Activated CD4-positive, alpha-beta T cell treated with anti-CD3 and anti-CD28 coated beads, Interleukin-2, Interleukin-4, amounts not matched to agents 100 ng/mL and 50 ng/mL, durations not matched to agents 16 hours and 8 hours (primary cell): Measurements from ENCODE around the gene CASQ2.
A peak's percentile ranks its signal among the peaks of the same experiment; 100 is the strongest.

Experiments used
- DNase-seq: peaks from one replicate; pipeline ENCODE4 v3.0.0-alpha.2; 2020; ENCODE audit warnings: low spot score

Gene CASQ2

GRCh38 chr1:115728341-115728740 is 40.2 kb downstream of the CASQ2 start:
- DNase-seq = no peak

DNA sequence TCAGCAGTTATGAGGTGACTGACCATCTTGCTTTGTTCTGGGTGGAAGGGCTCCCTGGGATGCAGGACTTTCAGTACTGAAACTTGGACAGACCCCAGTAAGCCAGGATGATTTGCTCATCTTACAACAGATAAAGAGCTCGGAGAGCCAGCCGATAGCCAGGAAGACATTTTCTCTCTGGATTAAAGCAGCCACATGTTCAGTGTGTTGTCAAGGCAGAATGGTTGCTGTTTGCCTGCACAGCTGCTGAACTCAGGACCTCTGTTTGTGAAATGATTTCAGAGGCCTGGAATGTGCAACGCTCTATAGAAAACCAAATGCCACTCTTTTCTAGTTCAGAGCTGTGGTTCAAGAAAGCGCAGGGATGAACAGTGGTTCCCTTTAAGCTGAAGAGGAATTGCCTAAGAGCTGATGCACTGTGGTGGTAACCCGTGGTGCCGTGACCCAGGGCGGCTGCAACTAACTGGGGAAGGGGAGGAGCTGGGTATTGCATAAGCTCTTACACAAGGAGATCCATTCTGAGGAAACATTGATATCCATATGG is 40.7 kb downstream of the CASQ2 start:
- DNase-seq = no peak

DNA sequence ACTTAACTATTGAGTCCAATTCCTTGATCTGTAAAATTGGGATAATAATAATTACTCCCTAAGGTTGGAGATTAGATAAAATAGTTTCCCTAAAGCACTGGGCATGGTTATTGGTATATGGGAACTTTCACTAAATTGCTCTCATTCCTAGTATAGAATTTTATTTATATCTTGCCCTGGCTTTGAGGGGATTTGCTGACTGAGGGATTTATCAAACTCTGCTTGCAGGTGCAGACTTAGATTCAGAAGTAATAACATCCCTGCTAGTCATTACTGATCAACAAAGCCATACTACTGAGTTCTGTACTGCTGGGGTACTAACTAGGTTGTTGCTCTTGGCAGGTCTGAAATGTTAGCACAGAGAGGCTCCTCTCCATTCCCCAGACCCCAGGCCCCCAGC is 41.9 kb downstream of the CASQ2 start:
- DNase-seq = no peak

- DNase-seq = no peak
Observed at GRCh38 chr1:115726161-115726560, 42.4 kb downstream of the CASQ2 start.

- DNase-seq = no peak
Observed at GRCh38 chr1:115725600-115725999, 42.9 kb downstream of the CASQ2 start.

DNA sequence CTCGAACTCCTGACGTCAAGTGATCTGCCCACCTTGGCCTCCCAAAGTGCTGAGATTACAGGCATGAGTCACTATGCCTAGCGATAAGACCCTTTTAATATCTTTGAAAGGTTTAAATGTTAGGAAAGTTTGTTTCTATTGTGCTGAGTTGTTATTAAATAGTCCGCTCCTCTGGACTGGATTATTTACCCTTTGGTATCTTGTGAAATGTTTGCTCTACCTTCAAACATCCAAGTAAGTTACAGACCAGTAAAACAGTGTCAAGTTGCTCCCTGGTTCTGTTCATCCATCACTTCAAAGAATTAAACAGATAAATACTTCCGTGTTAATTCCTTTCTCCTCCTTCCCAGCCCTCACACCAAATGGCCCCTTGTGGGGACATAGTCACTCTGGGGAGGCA is 44.8 kb downstream of the CASQ2 start:
- DNase-seq = no peak

GRCh38 chr1:115722221-115722620 is 46.3 kb downstream of the CASQ2 start:
- no peak for DNase-seq

GRCh38 chr1:115719285-115719684 is 49.2 kb downstream of the CASQ2 start:
- DNase-seq = no peak

DNA sequence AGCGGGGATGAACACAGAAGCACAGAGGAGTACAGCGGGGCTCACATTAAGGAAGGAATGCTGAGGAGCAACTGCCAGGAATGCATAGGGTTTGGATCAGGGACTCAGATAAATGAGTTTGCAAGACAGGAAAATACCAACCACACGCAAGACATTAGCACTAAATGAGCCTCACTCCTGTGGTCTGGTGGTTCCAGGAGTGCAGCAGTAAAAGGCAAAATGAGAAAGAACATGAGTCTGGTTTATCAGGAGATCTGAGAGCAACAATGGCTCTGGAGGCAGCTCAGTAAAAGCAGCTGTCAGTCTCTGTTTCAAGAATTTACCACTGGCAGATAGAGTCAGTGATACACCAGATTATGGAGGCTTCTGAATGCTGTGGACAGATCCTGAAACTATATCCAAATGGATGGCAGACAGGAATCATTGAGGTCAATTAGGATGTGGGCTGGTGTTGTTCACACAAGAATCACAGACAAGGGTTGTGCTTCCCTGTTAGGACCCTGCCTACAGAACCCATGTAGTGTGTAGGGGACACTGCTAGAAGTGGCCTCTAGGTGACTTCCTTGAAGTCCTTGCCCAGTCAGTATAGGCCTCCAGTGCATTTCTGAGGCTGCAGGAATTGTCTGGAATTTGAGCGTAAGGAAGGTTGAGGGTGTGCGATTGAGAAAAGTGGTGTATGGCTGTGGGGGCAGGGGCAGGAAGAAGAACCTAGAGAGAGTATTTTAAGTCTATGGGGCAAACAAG is 50.3 kb downstream of the CASQ2 start:
- no peak for DNase-seq

DNA sequence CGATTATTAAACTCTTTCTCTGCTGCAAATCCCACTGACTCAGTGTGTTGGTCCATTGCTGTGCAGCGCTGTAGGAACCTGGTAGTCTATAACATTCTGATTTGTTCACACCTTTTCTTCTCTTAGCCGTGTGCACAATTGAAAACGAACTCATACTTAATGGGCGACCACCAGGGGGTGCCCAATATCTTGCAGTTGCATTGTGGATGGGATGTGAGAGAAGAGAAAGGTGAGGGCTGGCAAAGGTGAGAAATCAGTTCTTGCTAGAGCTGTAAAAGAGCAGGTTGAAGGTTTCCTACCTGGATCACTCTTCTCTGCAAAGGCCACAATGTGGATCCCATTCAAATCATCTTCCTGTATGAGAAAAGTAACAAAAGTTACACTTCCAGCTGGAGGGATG is 51.0 kb downstream of the CASQ2 start:
- DNase-seq = peak; percentile 23

GRCh38 chr1:115714572-115715141 is 53.9 kb downstream of the CASQ2 start:
- DNase-seq = no peak

DNA sequence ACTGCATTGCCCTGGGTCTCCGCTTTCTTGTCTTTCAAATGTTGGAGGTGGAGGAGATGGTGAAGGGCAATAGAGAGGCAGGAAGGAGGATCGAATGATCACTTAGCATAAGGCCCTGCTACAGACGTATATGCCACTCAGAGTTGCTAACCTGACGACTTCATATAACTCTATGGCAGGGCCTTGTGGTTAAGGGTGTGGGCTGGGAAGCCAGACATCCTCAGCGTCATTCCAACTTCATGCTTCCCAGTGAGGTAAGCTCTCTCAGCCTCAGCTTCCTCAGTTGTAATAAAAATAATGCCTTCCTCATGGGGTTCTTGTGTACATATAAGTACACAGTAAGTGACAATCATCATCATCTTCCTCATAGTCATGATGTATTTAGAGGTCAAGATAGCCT is 54.6 kb downstream of the CASQ2 start:
- DNase-seq = no peak

DNA sequence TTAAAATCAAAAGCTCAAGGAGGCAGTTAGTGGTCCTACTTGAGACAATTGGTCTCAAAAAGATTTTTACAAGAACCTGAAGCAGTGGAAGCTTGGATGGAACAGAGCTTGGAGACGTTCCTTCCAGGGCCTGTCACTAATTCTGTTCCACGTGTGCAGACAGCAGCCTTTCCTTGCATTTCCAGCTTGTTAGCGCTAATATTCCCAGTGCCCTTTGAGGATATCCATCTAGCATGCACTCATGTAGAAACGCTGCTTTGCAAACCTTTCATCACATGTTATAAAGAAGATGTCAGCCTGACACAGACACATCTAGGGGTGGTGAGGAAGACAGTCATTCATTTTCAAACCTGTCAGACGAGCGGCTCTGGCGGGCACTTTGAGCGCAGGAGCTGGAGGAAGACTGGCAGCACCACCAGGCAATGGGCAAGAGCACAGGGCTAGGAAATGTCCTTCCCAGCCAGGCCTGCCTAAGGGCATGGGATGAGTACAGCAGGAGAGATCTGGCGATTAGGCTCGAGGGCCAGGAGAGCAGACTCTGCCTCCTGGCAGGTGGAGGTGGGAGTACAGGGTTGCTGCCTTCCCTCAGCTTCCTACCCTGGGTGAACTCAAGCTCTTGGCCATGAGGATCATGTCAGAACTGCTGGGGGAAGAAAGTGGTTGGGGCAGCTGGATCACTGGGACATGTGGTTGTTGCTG is 55.5 kb downstream of the CASQ2 start:
- no peak for DNase-seq

- peak; percentile 8 for DNase-seq
Observed at GRCh38 chr1:115710859-115711624, 57.5 kb downstream of the CASQ2 start.

- peak; percentile 24 for DNase-seq
Observed at GRCh38 chr1:115706587-115707425, 61.7 kb downstream of the CASQ2 start.

GRCh38 chr1:115705963-115706362 is 62.6 kb downstream of the CASQ2 start:
- no peak for DNase-seq

- no peak for DNase-seq
Observed at GRCh38 chr1:115705085-115705951, 63.2 kb downstream of the CASQ2 start.

DNA sequence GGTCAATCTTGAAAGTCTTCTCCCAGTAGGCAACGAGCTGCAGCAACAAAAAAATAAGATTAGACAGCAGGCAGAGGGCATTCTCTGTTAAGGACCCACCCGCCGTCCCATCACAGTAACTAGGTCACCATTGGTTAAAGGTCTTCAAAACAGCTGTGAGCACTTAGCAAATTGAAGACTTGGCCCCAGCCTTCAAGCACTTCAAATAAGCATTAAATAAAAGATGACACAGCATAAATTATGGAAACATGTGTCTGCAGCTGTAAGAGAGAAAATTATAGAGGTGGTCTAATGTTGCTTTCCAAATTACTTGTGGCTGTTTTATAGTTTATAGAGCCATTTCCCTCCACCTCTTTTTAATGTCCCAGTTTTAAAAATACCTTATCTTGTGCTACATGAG is 65.6 kb downstream of the CASQ2 start:
- DNase-seq = no peak

- DNase-seq = no peak
Observed at GRCh38 chr1:115701090-115701489, 67.4 kb downstream of the CASQ2 start.

DNA sequence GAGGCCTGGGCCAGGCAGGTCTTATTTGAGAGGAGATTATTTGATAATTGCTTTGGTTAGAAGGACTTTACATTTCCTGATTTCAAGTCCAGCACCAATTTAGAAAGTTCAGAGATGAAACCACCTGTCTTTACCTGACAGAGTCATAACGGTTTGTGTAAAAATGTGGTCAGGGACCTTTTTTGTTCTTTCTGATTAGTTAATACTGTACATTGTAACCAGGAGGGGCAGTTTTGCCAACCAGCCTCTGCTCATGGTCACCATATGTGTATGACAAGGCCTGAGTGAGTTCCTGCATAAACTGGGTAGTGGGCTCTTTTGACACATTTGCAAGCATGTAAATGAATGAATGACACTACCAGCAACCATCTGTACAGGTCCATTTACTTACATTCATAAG is 70.9 kb downstream of the CASQ2 start:
- DNase-seq = no peak
